Vagina (tissue), 2 donors: ENCODE results near the gene LIMCH1. TPM values are rescaled to one million over a fixed set of nuclear protein-coding genes. Genes with fewer than 3 reads are reported as not detected.

ENCODE experiments used
- DNase-seq, 2 donors: peaks; one replicate each; pipeline ENCODE4 v3.0.0-alpha.2; 2017; ENCODE audit errors: extremely low spot score in 2 of 2
- H3K27ac ChIP-seq: fragments of 200-600 bp; sonication (generic); one replicate; pipeline ENCODE4 v1.5.1; 2019
- H3K27me3 ChIP-seq: fragments of 200-600 bp; sonication (generic); one replicate; pipeline ENCODE4 v1.5.1; 2019
- H3K36me3 ChIP-seq, 2 donors: fragments of 200-600 bp; sonication (generic); one replicate each; pipeline ENCODE4 v1.5.1; 2017 to 2019
- H3K4me1 ChIP-seq: fragments of 200-600 bp; sonication (generic); one replicate; pipeline ENCODE4 v1.5.1; 2019
- H3K4me3 ChIP-seq, 2 donors: fragments of 200-600 bp; sonication (generic); 1 replicate in 1 of 2; 2 replicates in 1 of 2; pipeline ENCODE4 v1.5.1; 2016 to 2019
- H3K9me3 ChIP-seq: fragments of 200-600 bp; sonication (generic); one replicate; pipeline ENCODE4 v1.5.1; 2019
- POLR2A ChIP-seq, 2 donors: fragments of 450-650 bp; IDR thresholded peaks; one replicate each; pipeline ENCODE4 v1.6.1; 2017; ENCODE audit warnings: antibody characterized with exemption in 2 of 2, mild to moderate bottlenecking in 2 of 2, moderate library complexity in 2 of 2
- POLR2AphosphoS5 ChIP-seq, 2 donors: sonication (generic); formaldehyde crosslinking; IDR thresholded peaks; one replicate each; pipeline ENCODE4 v1.9.0; 2017; ENCODE audit warnings: antibody characterized with exemption in 2 of 2, mild to moderate bottlenecking in 2 of 2, low read depth in 1 of 2; ENCODE audit not compliant: insufficient read depth in 1 of 2
- intact Hi-C: fragments of 100-400 bp; cut with DNase I; formaldehyde crosslinking; loops from one replicate; pipeline ENCODE4 v1.15.1; 2023
- total RNA-seq: library from RNA; depleted of rRNA; stranded (reverse); fragments of >200 nt; gene quantifications from one replicate; pipeline ENCODE4 v1.2.3, GENCODE V29; 2016
- TF ChIP-seq, protein P1 (sequence below), 3 experiments: fragments of 450-650 bp in 2 of 3; fragments of 200-600 bp in 1 of 3; sonication (generic) in 1 of 3; IDR thresholded peaks; one replicate each; pipeline ENCODE4 v1.5.1; 2017 to 2019; ENCODE audit warnings: antibody characterized with exemption in 3 of 3, mild to moderate bottlenecking in 2 of 3, moderate library complexity in 2 of 3

The LIMCH1 gene
- total RNA-seq, 1 donor from 2014 or later, result 17.9 TPM

DNA sequence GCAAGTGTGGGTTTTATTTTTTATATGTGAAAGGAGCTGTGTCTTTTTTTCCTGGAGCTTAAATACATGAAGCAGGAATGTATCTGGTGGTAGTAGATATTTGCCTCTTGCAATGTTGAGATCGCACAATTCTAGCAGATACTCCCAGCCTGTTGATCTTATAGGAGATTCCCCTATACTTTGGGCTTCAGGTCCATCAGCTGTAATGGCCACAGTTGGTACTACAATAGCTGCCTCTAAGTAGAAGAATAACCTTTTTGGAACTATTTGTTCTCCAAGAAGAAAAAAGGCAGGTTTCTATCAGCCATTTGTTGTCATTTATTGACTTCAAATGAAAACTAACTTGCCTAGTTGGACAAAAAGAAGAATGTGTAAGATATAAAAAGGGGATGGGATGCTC lies 37.7 kb downstream of the LIMCH1 start:
- Histone ChIP-seq H3K9me3 (no peaks in the 10 kb centered on the region), H3K27ac (no peak overlapping the region), H3K36me3 (no peaks in the 10 kb centered on the region), H3K27me3 (no peaks in the 10 kb centered on the region), H3K4me3 (no peak overlapping the region), H3K4me1 (peaks cover 10% of the 10 kb centered on the region)
- intact Hi-C loops, result no loop called here
- DNase-seq, result no peak
- TF ChIP-seq POLR2A (IDR thresholded peaks at IDR 0.05), result no peak
- TF ChIP-seq, protein P1, sequence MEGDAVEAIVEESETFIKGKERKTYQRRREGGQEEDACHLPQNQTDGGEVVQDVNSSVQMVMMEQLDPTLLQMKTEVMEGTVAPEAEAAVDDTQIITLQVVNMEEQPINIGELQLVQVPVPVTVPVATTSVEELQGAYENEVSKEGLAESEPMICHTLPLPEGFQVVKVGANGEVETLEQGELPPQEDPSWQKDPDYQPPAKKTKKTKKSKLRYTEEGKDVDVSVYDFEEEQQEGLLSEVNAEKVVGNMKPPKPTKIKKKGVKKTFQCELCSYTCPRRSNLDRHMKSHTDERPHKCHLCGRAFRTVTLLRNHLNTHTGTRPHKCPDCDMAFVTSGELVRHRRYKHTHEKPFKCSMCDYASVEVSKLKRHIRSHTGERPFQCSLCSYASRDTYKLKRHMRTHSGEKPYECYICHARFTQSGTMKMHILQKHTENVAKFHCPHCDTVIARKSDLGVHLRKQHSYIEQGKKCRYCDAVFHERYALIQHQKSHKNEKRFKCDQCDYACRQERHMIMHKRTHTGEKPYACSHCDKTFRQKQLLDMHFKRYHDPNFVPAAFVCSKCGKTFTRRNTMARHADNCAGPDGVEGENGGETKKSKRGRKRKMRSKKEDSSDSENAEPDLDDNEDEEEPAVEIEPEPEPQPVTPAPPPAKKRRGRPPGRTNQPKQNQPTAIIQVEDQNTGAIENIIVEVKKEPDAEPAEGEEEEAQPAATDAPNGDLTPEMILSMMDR (IDR thresholded peaks at IDR 0.05), result no peak
- TF ChIP-seq POLR2AphosphoS5 (IDR thresholded peaks at IDR 0.05; ENCODE audit: insufficient read depth in 1 of 2, low read depth in 1 of 2), result no peak

DNA sequence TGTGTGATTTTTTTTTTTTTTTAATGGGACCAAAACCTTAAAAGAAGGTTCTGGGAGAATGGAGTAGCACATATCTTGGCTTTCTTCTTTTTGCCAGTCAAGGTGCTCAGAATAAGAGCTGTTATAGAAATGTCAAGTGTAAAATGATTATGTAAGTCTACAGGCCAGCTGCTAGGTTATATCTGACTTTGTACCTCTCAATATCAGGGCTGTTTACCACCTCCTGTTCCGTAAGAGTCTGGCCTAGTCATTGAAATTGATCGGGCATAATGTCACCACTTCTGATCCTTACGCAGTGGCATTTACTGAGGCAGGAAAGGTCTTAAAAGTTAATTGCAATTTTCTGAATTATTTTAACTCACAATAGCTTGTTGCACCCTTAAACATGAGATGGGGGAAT lies 41.1 kb downstream of the LIMCH1 start:
- no peaks in the 10 kb centered on the region for H3K27me3 ChIP-seq
- H3K9me3 ChIP-seq, result no peaks in the 10 kb centered on the region
- no peak overlapping the region for H3K4me3 ChIP-seq
- no peaks in the 10 kb centered on the region for H3K4me1 ChIP-seq
- no peak for TF ChIP-seq POLR2AphosphoS5 (IDR thresholded peaks at IDR 0.05; ENCODE audit: insufficient read depth in 1 of 2, low read depth in 1 of 2)
- TF ChIP-seq POLR2A (IDR thresholded peaks at IDR 0.05), result no peak
- TF ChIP-seq, protein P1 (IDR thresholded peaks at IDR 0.05), result no peak
- H3K36me3 ChIP-seq, result no peaks in the 10 kb centered on the region
- DNase-seq, result no peak
- intact Hi-C loops, result no loop called here
- no peak overlapping the region for H3K27ac ChIP-seq

DNA sequence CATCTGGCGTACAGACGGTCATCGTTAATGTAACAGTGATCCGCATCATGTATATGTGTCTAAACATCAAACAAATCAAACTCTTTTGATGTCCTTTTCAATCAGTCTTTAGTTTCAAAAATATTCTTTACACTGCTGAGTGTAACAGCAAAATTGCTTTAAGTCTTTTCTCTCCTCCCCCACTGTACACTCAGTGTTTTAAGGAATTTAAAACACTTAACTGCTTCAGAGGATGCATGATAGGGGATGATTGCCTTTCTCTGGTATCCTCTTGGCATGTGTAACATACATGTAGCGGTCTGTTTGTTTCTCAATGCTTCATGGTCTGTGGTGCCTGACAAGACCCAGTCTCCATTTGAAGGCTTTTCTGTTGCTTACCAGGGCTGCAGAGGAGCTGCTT lies 41.6 kb downstream of the LIMCH1 start:
- H3K9me3 ChIP-seq, result no peaks in the 10 kb centered on the region
- intact Hi-C loops, result no loop called here
- no peaks in the 10 kb centered on the region for H3K4me1 ChIP-seq
- no peak overlapping the region for H3K4me3 ChIP-seq
- DNase-seq, result no peak
- TF ChIP-seq, protein P1 (IDR thresholded peaks at IDR 0.05), result no peak
- TF ChIP-seq POLR2AphosphoS5 (IDR thresholded peaks at IDR 0.05; ENCODE audit: insufficient read depth in 1 of 2, low read depth in 1 of 2), result no peak
- TF ChIP-seq POLR2A (IDR thresholded peaks at IDR 0.05), result no peak
- no peaks in the 10 kb centered on the region for H3K27me3 ChIP-seq
- H3K27ac ChIP-seq, result no peak overlapping the region
- no peaks in the 10 kb centered on the region for H3K36me3 ChIP-seq

DNA sequence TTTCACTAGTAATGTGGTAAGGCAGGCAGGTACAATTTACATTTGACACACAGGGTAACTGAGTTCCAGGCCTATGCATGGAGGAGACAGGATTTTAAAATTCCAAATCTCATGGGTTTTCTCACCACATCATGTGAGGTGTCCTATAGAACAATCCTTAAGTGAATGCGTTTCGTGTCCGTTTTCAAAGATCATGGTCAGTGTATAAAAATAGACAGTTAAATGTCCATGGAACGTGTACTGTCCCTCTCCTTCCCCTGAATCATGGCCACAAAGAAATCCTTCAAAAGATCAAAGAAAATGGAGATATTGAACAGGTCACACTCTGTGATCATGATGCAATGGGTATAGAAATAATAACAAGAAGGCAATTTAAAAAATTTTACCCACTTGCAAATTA lies 42.0 kb downstream of the LIMCH1 start:
- Histone ChIP-seq H3K36me3 (no peaks in the 10 kb centered on the region), H3K9me3 (no peaks in the 10 kb centered on the region), H3K4me1 (no peaks in the 10 kb centered on the region), H3K27me3 (no peaks in the 10 kb centered on the region), H3K27ac (no peak overlapping the region), H3K4me3 (no peak overlapping the region)
- no peak for DNase-seq
- TF ChIP-seq POLR2AphosphoS5 (IDR thresholded peaks at IDR 0.05; ENCODE audit: insufficient read depth in 1 of 2, low read depth in 1 of 2) (no peak), POLR2A (IDR thresholded peaks at IDR 0.05) (no peak)
- TF ChIP-seq, protein P1 (IDR thresholded peaks at IDR 0.05), result no peak
- intact Hi-C loops, result no loop called here

DNA sequence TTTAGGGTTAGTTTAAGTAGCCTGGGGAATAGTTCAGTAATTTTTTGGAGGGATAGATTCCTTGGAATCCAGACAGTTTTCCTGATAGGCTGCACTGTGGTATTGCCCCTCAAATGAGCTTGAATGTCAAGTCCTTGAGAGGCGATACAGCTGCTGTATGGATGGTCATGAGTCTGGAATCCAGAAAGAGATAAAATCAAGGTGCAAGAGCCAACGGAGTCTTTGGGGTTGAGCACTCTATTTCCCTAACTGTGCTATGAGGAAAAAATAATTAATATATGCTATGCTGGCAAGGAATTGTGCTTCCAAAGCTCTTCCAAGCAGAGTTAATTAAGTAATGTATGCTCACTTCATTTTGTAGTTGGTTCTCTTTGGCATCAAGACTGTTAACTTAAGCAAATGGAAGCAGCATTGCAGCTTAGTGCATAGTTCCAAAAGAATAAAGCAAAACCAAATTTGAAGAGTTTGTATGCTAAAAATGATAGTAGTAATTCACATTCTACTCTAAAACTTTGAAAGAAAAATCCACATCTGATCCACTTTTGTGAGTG lies 48.8 kb downstream of the LIMCH1 start:
- no peak for DNase-seq
- H3K36me3 ChIP-seq, result no peaks in the 10 kb centered on the region
- no peaks in the 10 kb centered on the region for H3K27me3 ChIP-seq
- H3K4me3 ChIP-seq, result no peak overlapping the region
- TF ChIP-seq POLR2A (IDR thresholded peaks at IDR 0.05) (no peak), POLR2AphosphoS5 (IDR thresholded peaks at IDR 0.05; ENCODE audit: insufficient read depth in 1 of 2, low read depth in 1 of 2) (no peak)
- H3K27ac ChIP-seq, result no peak overlapping the region
- H3K9me3 ChIP-seq, result no peaks in the 10 kb centered on the region
- intact Hi-C loops, result no loop called here
- H3K4me1 ChIP-seq, result no peaks in the 10 kb centered on the region
